ENCODE measurements around the gene GATA6. TPM values are rescaled to one million over a fixed set of nuclear protein-coding genes. Genes with fewer than 3 reads are reported as not detected.
A peak's percentile ranks its signal among the peaks of the same experiment; 100 is the strongest.

GATA6 gene
- polyA plus RNA-seq, 4 donors: 25.9 to 109 (median 32.4) TPM

GRCh38 chr18:22197668-22198067 is 28.3 kb downstream of the GATA6 start:
- peak overlapping the region in 1 of 3 donors; percentile 36 for H3K27ac ChIP-seq (ENCODE audit: low read depth in 1 of 3, low read length in 2 of 3)
- H3K27me3 ChIP-seq (ENCODE audit: control insufficient read depth in 3 of 3, insufficient read depth in 3 of 3, low read length in 3 of 3): no peaks in the 10 kb centered on the region
- WGBS, 3 donors: 52 to 71% (median 53%) methylated on average over 2 of the region's 2 CpGs
- no peak overlapping the region for H3K4me3 ChIP-seq (ENCODE audit: low read depth in 1 of 3, low read length in 3 of 3)
- FAIRE-seq: no peak
- peaks cover 0 to 68% (median 6%) of the 10 kb centered on the region in 3 donors for H3K36me3 ChIP-seq (ENCODE audit: control insufficient read depth in 3 of 3, insufficient read depth in 2 of 3, low read depth in 1 of 3, low read length in 3 of 3)
- peaks cover 2 to 69% (median 7%) of the 10 kb centered on the region in 3 donors for H3K4me1 ChIP-seq (ENCODE audit: control insufficient read depth in 3 of 3, insufficient read depth in 2 of 3, low read depth in 1 of 3, low read length in 2 of 3)
- no peak for DNase-seq
- H3K9me3 ChIP-seq (ENCODE audit: control insufficient read depth in 2 of 2, insufficient read depth in 1 of 2, low read depth in 1 of 2, low read length in 1 of 2): no peaks in the 10 kb centered on the region

DNA sequence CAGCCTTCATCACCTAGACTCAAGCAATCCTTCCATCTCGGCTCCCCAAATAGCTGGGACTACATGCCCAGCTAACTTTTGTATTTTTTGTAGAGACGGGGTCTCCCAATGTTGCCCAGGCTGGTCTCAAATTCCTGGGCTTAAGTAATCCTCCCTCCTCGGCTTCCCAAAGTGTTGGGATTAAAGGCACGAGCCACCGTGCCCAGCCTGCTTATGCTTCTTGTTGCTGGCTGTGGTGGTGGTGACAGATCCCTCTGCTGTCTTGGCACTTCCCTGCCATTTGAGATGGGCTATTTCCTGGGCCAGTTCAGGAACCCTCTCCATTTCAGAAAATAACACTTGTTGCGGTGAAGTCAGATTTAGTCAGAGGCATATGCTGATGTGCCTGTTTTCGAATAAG is 28.8 kb downstream of the GATA6 start:
- WGBS, 3 donors: 56 to 77% (median 75%) methylated on average over 7 of the region's 7 CpGs
- H3K27me3 ChIP-seq (ENCODE audit: control insufficient read depth in 3 of 3, insufficient read depth in 3 of 3, low read length in 3 of 3): no peaks in the 10 kb centered on the region
- FAIRE-seq (no peak), DNase-seq (no peak)
- peaks cover 0 to 66% (median 10%) of the 10 kb centered on the region in 3 donors for H3K36me3 ChIP-seq (ENCODE audit: control insufficient read depth in 3 of 3, insufficient read depth in 2 of 3, low read depth in 1 of 3, low read length in 3 of 3)
- no peak overlapping the region for H3K4me3 ChIP-seq (ENCODE audit: low read depth in 1 of 3, low read length in 3 of 3)
- peaks cover 0 to 66% (median 2%) of the 10 kb centered on the region in 3 donors for H3K4me1 ChIP-seq (ENCODE audit: control insufficient read depth in 3 of 3, insufficient read depth in 2 of 3, low read depth in 1 of 3, low read length in 2 of 3)
- H3K9me3 ChIP-seq (ENCODE audit: control insufficient read depth in 2 of 2, insufficient read depth in 1 of 2, low read depth in 1 of 2, low read length in 1 of 2): no peaks in the 10 kb centered on the region
- H3K27ac ChIP-seq (ENCODE audit: low read depth in 1 of 3, low read length in 2 of 3): peak overlapping the region in 1 of 3 donors; percentile 36

- Histone ChIP-seq H3K4me3 (ENCODE audit: low read depth in 1 of 3, low read length in 3 of 3) (no peak overlapping the region), H3K36me3 (ENCODE audit: control insufficient read depth in 3 of 3, insufficient read depth in 2 of 3, low read depth in 1 of 3, low read length in 3 of 3) (peaks cover 0 to 62% (median 10%) of the 10 kb centered on the region in 3 donors), H3K27ac (ENCODE audit: low read depth in 1 of 3, low read length in 2 of 3) (peak overlapping the region; percentile 32 to 36 (median 34)), H3K27me3 (ENCODE audit: control insufficient read depth in 3 of 3, insufficient read depth in 3 of 3, low read length in 3 of 3) (no peaks in the 10 kb centered on the region), H3K9me3 (ENCODE audit: control insufficient read depth in 2 of 2, insufficient read depth in 1 of 2, low read depth in 1 of 2, low read length in 1 of 2) (no peaks in the 10 kb centered on the region), H3K4me1 (ENCODE audit: control insufficient read depth in 3 of 3, insufficient read depth in 2 of 3, low read depth in 1 of 3, low read length in 2 of 3) (peaks cover 0 to 58% (median 2%) of the 10 kb centered on the region in 3 donors)
- WGBS, 3 donors: 38 to 45% (median 41%) methylated on average over 6 of the region's 6 CpGs
- DNase-seq: no peak
- FAIRE-seq: no peak
Measured at GRCh38 chr18:22199005-22199404, 29.6 kb downstream of the GATA6 start.

DNA sequence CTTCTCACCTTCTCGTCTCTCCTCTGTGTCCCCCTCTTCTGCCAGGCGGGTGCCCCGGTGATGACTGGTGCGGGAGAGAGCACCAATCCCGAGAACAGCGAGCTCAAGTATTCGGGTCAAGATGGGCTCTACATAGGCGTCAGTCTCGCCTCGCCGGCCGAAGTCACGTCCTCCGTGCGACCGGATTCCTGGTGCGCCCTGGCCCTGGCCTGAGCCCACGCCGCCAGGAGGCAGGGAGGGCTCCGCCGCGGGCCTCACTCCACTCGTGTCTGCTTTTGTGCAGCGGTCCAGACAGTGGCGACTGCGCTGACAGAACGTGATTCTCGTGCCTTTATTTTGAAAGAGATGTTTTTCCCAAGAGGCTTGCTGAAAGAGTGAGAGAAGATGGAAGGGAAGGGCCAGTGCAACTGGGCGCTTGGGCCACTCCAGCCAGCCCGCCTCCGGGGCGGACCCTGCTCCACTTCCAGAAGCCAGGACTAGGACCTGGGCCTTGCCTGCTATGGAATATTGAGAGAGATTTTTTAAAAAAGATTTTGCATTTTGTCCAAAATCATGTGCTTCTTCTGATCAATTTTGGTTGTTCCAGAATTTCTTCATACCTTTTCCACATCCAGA is 31.3 kb downstream of the GATA6 start:
- WGBS, 3 donors: 88 to 90% (median 88%) methylated on average over 32 of the region's 32 CpGs
- FAIRE-seq (no peak), DNase-seq (no peak)
- H3K9me3 ChIP-seq (ENCODE audit: control insufficient read depth in 2 of 2, insufficient read depth in 1 of 2, low read depth in 1 of 2, low read length in 1 of 2): no peaks in the 10 kb centered on the region
- H3K36me3 ChIP-seq (ENCODE audit: control insufficient read depth in 3 of 3, insufficient read depth in 2 of 3, low read depth in 1 of 3, low read length in 3 of 3): peaks cover 0 to 60% (median 10%) of the 10 kb centered on the region in 3 donors
- H3K27ac ChIP-seq (ENCODE audit: low read depth in 1 of 3, low read length in 2 of 3): no peak overlapping the region
- H3K4me1 ChIP-seq (ENCODE audit: control insufficient read depth in 3 of 3, insufficient read depth in 2 of 3, low read depth in 1 of 3, low read length in 2 of 3): peaks cover 0 to 42% (median 2%) of the 10 kb centered on the region in 3 donors
- H3K4me3 ChIP-seq (ENCODE audit: low read depth in 1 of 3, low read length in 3 of 3): no peak overlapping the region
- no peaks in the 10 kb centered on the region for H3K27me3 ChIP-seq (ENCODE audit: control insufficient read depth in 3 of 3, insufficient read depth in 3 of 3, low read length in 3 of 3)

- FAIRE-seq: no peak
- no peaks in the 10 kb centered on the region for H3K9me3 ChIP-seq (ENCODE audit: control insufficient read depth in 2 of 2, insufficient read depth in 1 of 2, low read depth in 1 of 2, low read length in 1 of 2)
Measured at GRCh38 chr18:22203035-22203434, 33.6 kb downstream of the GATA6 start.

GRCh38 chr18:22203536-22204213 is 34.3 kb downstream of the GATA6 start:
- no peak for FAIRE-seq
- DNase-seq: no peak
- Histone ChIP-seq H3K27me3 (ENCODE audit: control insufficient read depth in 3 of 3, insufficient read depth in 3 of 3, low read length in 3 of 3) (no peaks in the 10 kb centered on the region), H3K4me1 (ENCODE audit: control insufficient read depth in 3 of 3, insufficient read depth in 2 of 3, low read depth in 1 of 3, low read length in 2 of 3) (peaks cover 0 to 17% (median 2%) of the 10 kb centered on the region in 3 donors), H3K4me3 (ENCODE audit: low read depth in 1 of 3, low read length in 3 of 3) (no peak overlapping the region), H3K9me3 (ENCODE audit: control insufficient read depth in 2 of 2, insufficient read depth in 1 of 2, low read depth in 1 of 2, low read length in 1 of 2) (no peaks in the 10 kb centered on the region), H3K36me3 (ENCODE audit: control insufficient read depth in 3 of 3, insufficient read depth in 2 of 3, low read depth in 1 of 3, low read length in 3 of 3) (peaks cover 0 to 39% (median 10%) of the 10 kb centered on the region in 3 donors), H3K27ac (ENCODE audit: low read depth in 1 of 3, low read length in 2 of 3) (no peak overlapping the region)
- 64 to 80% (median 70%) methylated on average over 3 of the region's 3 CpGs for WGBS, 3 donors

More at GRCh38 chr18:22203035-22203434, 33.6 kb downstream of the GATA6 start:
- Histone ChIP-seq H3K27ac (ENCODE audit: low read depth in 1 of 3, low read length in 2 of 3) (peak overlapping the region in 1 of 3 donors; percentile 4), H3K36me3 (ENCODE audit: control insufficient read depth in 3 of 3, insufficient read depth in 2 of 3, low read depth in 1 of 3, low read length in 3 of 3) (peaks cover 0 to 43% (median 10%) of the 10 kb centered on the region in 3 donors), H3K4me1 (ENCODE audit: control insufficient read depth in 3 of 3, insufficient read depth in 2 of 3, low read depth in 1 of 3, low read length in 2 of 3) (peaks cover 0 to 22% (median 2%) of the 10 kb centered on the region in 3 donors), H3K4me3 (ENCODE audit: low read depth in 1 of 3, low read length in 3 of 3) (no peak overlapping the region), H3K27me3 (ENCODE audit: control insufficient read depth in 3 of 3, insufficient read depth in 3 of 3, low read length in 3 of 3) (no peaks in the 10 kb centered on the region)
- WGBS, 3 donors: 18 to 51% (median 26%) methylated on average over 1 of the region's 1 CpG
- DNase-seq: no peak

- 85 to 93% (median 89%) methylated on average over 1 of the region's 1 CpG for WGBS, 3 donors
- no peaks in the 10 kb centered on the region for H3K27me3 ChIP-seq (ENCODE audit: control insufficient read depth in 3 of 3, insufficient read depth in 3 of 3, low read length in 3 of 3)
- no peak overlapping the region for H3K4me3 ChIP-seq (ENCODE audit: low read depth in 1 of 3, low read length in 3 of 3)
- no peak for FAIRE-seq
- peaks cover 0 to 14% (median 2%) of the 10 kb centered on the region in 3 donors for H3K4me1 ChIP-seq (ENCODE audit: control insufficient read depth in 3 of 3, insufficient read depth in 2 of 3, low read depth in 1 of 3, low read length in 2 of 3)
- peak overlapping the region in 1 of 3 donors; percentile 10 for H3K27ac ChIP-seq (ENCODE audit: low read depth in 1 of 3, low read length in 2 of 3)
- peaks cover 0 to 35% (median 10%) of the 10 kb centered on the region in 3 donors for H3K36me3 ChIP-seq (ENCODE audit: control insufficient read depth in 3 of 3, insufficient read depth in 2 of 3, low read depth in 1 of 3, low read length in 3 of 3)
- no peak for DNase-seq
- H3K9me3 ChIP-seq (ENCODE audit: control insufficient read depth in 2 of 2, insufficient read depth in 1 of 2, low read depth in 1 of 2, low read length in 1 of 2): no peaks in the 10 kb centered on the region
Measured at GRCh38 chr18:22204214-22204536, 34.8 kb downstream of the GATA6 start.

DNA sequence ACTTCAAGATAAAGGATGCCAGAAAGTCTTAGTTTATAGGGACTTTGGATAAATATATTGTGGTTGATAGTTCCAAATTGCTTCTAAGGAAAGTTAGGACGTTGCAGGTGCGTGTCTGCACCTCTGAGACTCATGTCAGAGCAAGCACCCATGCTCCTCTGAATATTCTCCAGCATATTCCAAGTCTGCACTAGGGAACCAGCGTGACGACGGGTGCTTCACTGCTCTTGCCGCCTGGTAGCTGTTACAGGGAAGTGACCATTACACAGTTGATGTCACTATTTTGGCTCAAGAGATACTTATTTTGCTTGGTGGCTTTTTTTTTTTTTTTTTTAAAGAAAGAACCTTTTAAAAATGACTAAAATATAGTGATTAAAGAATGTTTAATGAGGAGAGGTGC is 35.6 kb downstream of the GATA6 start:
- Histone ChIP-seq H3K27me3 (ENCODE audit: control insufficient read depth in 3 of 3, insufficient read depth in 3 of 3, low read length in 3 of 3) (no peaks in the 10 kb centered on the region), H3K27ac (ENCODE audit: low read depth in 1 of 3, low read length in 2 of 3) (no peak overlapping the region), H3K4me3 (ENCODE audit: low read depth in 1 of 3, low read length in 3 of 3) (no peak overlapping the region), H3K9me3 (ENCODE audit: control insufficient read depth in 2 of 2, insufficient read depth in 1 of 2, low read depth in 1 of 2, low read length in 1 of 2) (no peaks in the 10 kb centered on the region), H3K4me1 (ENCODE audit: control insufficient read depth in 3 of 3, insufficient read depth in 2 of 3, low read depth in 1 of 3, low read length in 2 of 3) (peaks cover 0 to 20% (median 2%) of the 10 kb centered on the region in 3 donors), H3K36me3 (ENCODE audit: control insufficient read depth in 3 of 3, insufficient read depth in 2 of 3, low read depth in 1 of 3, low read length in 3 of 3) (peaks cover 0 to 31% (median 10%) of the 10 kb centered on the region in 3 donors)
- no peak for FAIRE-seq
- no peak for DNase-seq
- WGBS, 3 donors: 79 to 86% (median 83%) methylated on average over 6 of the region's 6 CpGs

Data from small intestine (tissue), 7 donors.